OCI-LY3 (cell line): Measurements from ENCODE around the gene ERC2.

Experiments
- H2AFZ ChIP-seq: fragments of 200-600, 300-600 bp; shearing (Covaris generic); 2 replicates; pipeline ENCODE4 v1.6.0; 2014; ENCODE audit warnings: antibody characterized with exemption, low read depth, low read length
- H3K27ac ChIP-seq: fragments of 200-600, 300-600 bp; sonication (generic); 2 replicates; pipeline ENCODE4 v1.5.1; 2014; ENCODE audit warnings: mild to moderate bottlenecking, low read length, moderate library complexity, mixed read lengths
- H3K27me3 ChIP-seq: fragments of 200-600, 300-600 bp; sonication (generic); 2 replicates; pipeline ENCODE4 v1.6.1; 2014; ENCODE audit warnings: low read depth, low read length, mixed read lengths
- H3K36me3 ChIP-seq: fragments of 200-600, 300-600 bp; sonication (generic); replicated peaks from 2 replicates; pipeline ENCODE3; 2014; ENCODE audit warnings: low read depth, low read length, mixed read lengths
- H3K4me1 ChIP-seq: fragments of 300-600, 200-600 bp; sonication (generic); 2 replicates; pipeline ENCODE4 v1.6.1; 2014; ENCODE audit warnings: low read length, mixed read lengths
- H3K4me2 ChIP-seq: fragments of 200-600, 300-600 bp; sonication (generic); 2 replicates; pipeline ENCODE4 v1.6.1; 2014; ENCODE audit warnings: low read length, mixed read lengths
- H3K4me3 ChIP-seq: fragments of 300-600, 200-600 bp; sonication (generic); 2 replicates; pipeline ENCODE4 v1.5.1; 2014; ENCODE audit warnings: antibody characterized with exemption, mild to moderate bottlenecking, low read length, moderate library complexity
- H3K79me2 ChIP-seq: fragments of 300-600, 200-600 bp; shearing (Covaris generic); 2 replicates; pipeline ENCODE4 v1.6.1; 2014; ENCODE audit warnings: mild to moderate bottlenecking, low read length, mixed read lengths
- H3K9ac ChIP-seq: fragments of 300-600, 200-600 bp; shearing (Covaris generic); 2 replicates; pipeline ENCODE4 v1.6.0; 2014; ENCODE audit warnings: mild to moderate bottlenecking, low read length, moderate library complexity
- H3K9me3 ChIP-seq: fragments of 200-600, 300-600 bp; shearing (Covaris generic); 2 replicates; pipeline ENCODE4 v1.6.1; 2014; ENCODE audit warnings: low read length, mixed read lengths; ENCODE audit not compliant: insufficient read depth
- H4K20me1 ChIP-seq: fragments of 200-600, 300-600 bp; sonication (generic); 2 replicates; pipeline ENCODE4 v1.6.1; 2016; ENCODE audit warnings: low read length, mixed read lengths; ENCODE audit not compliant: insufficient read depth
- CTCF ChIP-seq: fragments of 200-600, 300-600 bp; sonication (generic); IDR thresholded peaks from 2 replicates; pipeline ENCODE4 v1.5.1; 2014; ENCODE audit warnings: antibody characterized with exemption, low read length, low read depth
- EZH2phosphoT487 ChIP-seq: fragments of 200-600 bp; shearing (Covaris generic); IDR thresholded peaks from 2 replicates; pipeline ENCODE4 v1.6.1; 2018; ENCODE audit warnings: antibody characterized with exemption, mixed run types, low read depth

Gene ERC2

GRCh38 chr3:56443372-56443771 is 24.9 kb downstream of the ERC2 start:
- Histone ChIP-seq H3K27ac (no peak overlapping the region), H3K27me3 (peaks cover 18% of the 10 kb centered on the region), H3K4me1 (no peaks in the 10 kb centered on the region), H3K79me2 (no peaks in the 10 kb centered on the region), H3K4me2 (no peak overlapping the region), H3K4me3 (no peak overlapping the region), H3K9me3 (no peaks in the 10 kb centered on the region), H2AFZ (no peak overlapping the region), H3K36me3 (no peaks in the 10 kb centered on the region), H4K20me1 (no peaks in the 10 kb centered on the region), H3K9ac (no peak overlapping the region)
- TF ChIP-seq CTCF (no peak), EZH2phosphoT487 (no peak)

DNA sequence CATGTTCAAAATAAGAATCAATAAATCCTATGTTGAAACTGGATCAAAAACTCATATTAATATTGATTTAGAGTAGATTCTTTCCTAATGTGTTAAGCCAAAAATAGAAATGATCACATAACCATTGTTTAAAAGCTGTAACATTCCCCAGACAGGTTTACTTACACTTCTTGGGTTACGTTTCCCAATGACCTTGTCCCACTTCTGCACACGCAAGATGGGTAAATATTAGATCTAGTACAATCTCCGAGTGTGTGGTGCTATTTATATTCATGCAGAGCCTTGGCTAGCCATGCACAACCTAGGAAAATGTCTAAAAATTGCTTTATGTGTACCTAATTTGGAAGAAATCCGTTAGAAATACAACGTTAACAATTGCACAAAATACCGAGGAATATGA is 39.6 kb downstream of the ERC2 start:
- TF ChIP-seq EZH2phosphoT487 (no peak), CTCF (no peak)
- H3K9ac ChIP-seq: no peak overlapping the region
- no peaks in the 10 kb centered on the region for H3K9me3 ChIP-seq
- H3K36me3 ChIP-seq: no peaks in the 10 kb centered on the region
- peaks cover 21% of the 10 kb centered on the region; the same call in 1 of the 2 replicates for H3K27me3 ChIP-seq
- H4K20me1 ChIP-seq: no peaks in the 10 kb centered on the region
- no peak overlapping the region for H2AFZ ChIP-seq
- H3K79me2 ChIP-seq: no peaks in the 10 kb centered on the region
- H3K4me1 ChIP-seq: no peaks in the 10 kb centered on the region
- H3K4me2 ChIP-seq: no peak overlapping the region
- H3K4me3 ChIP-seq: no peak overlapping the region
- H3K27ac ChIP-seq: no peak overlapping the region

DNA sequence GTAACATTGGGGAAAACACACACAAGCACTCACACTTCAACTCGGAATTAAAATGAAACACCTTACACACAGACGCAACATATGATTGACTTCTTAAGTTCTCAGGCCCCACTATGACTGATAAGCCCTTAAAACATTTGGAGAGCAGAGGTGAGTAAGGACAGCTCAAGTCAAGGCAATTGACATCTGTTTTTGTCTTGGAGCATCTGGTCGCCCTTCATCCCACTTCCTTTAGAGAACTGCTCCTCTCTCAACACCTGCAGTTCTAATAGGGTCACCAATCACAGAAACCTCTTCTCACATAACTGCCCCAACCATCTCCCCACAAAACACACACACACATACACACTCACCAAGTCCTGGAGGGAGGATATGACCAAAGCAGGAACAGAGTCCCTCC is 43.4 kb downstream of the ERC2 start:
- no peak overlapping the region for H3K4me3 ChIP-seq
- no peaks in the 10 kb centered on the region for H3K36me3 ChIP-seq
- no peaks in the 10 kb centered on the region for H3K79me2 ChIP-seq
- no peak overlapping the region for H3K9ac ChIP-seq
- no peaks in the 10 kb centered on the region for H3K9me3 ChIP-seq
- H3K27me3 ChIP-seq: peaks cover 32% of the 10 kb centered on the region
- H2AFZ ChIP-seq: no peak overlapping the region
- H3K4me2 ChIP-seq: no peak overlapping the region
- TF ChIP-seq EZH2phosphoT487: no peak
- H4K20me1 ChIP-seq: no peaks in the 10 kb centered on the region
- no peak overlapping the region for H3K27ac ChIP-seq
- H3K4me1 ChIP-seq: no peaks in the 10 kb centered on the region

- TF ChIP-seq CTCF (no peak), EZH2phosphoT487 (no peak)
- H3K27ac ChIP-seq: no peak overlapping the region
- H3K4me1 ChIP-seq: no peaks in the 10 kb centered on the region
- no peaks in the 10 kb centered on the region for H3K79me2 ChIP-seq
- no peak overlapping the region for H3K4me3 ChIP-seq
- no peaks in the 10 kb centered on the region for H3K36me3 ChIP-seq
- H2AFZ ChIP-seq: no peak overlapping the region
- H3K27me3 ChIP-seq: peaks cover 32% of the 10 kb centered on the region
- H3K9me3 ChIP-seq: no peaks in the 10 kb centered on the region
- H4K20me1 ChIP-seq: no peaks in the 10 kb centered on the region
- no peak overlapping the region for H3K9ac ChIP-seq
- H3K4me2 ChIP-seq: no peak overlapping the region
These were observed 43.9 kb downstream of the ERC2 start for GRCh38 chr3:56424336-56424735.

DNA sequence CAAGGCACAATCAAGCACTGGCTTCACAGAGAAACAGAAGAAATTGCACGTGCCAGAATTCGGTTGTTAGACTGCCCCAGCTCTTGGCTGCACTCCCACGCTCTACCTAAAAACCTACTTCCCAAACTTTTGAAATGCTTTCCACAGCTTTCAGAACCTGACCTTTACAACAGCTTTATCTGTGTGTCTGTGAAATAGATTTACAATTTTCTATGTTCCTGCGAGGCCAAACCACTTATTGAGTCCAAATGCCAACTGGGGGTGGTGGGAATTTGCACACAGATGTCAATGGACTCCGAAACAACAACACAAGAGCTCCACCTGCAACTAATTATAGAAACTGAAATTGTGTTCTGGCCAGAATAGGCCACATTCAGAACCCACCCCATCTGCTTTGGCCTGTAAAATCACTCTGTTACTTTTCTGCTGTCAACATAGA is 44.6 kb downstream of the ERC2 start:
- Histone ChIP-seq H2AFZ (no peak overlapping the region), H3K36me3 (no peaks in the 10 kb centered on the region), H3K9ac (no peak overlapping the region), H3K79me2 (no peaks in the 10 kb centered on the region), H3K4me1 (no peaks in the 10 kb centered on the region), H3K4me2 (no peak overlapping the region), H4K20me1 (no peaks in the 10 kb centered on the region), H3K4me3 (no peak overlapping the region), H3K27me3 (peaks cover 32% of the 10 kb centered on the region), H3K9me3 (no peaks in the 10 kb centered on the region), H3K27ac (no peak overlapping the region)
- TF ChIP-seq CTCF (no peak), EZH2phosphoT487 (no peak)
